Lower leg skin (tissue), 4 donors: ENCODE measurements around the gene FNIP1. TPM values are rescaled to one million over a fixed set of nuclear protein-coding genes. Genes with fewer than 3 reads are reported as not detected.

Experiments
- DNase-seq, 2 donors: peaks; one replicate each; pipeline ENCODE4 v3.0.0-alpha.2; 2019; ENCODE audit warnings: low spot score in 2 of 2
- H3K4me3 ChIP-seq: fragments of 200-600 bp; sonication (generic); 2 replicates; pipeline ENCODE4 v1.5.1; 2017; ENCODE audit warnings: mild to moderate bottlenecking, low read depth; ENCODE audit not compliant: poor library complexity, severe bottlenecking
- CTCF ChIP-seq, 3 donors: fragments of 450-650 bp; IDR thresholded peaks; one replicate each; pipeline ENCODE4 v1.5.1; 2016; ENCODE audit warnings: antibody characterized with exemption in 3 of 3, mild to moderate bottlenecking in 3 of 3, moderate library complexity in 2 of 3
- POLR2A ChIP-seq, 2 donors: fragments of 450-650 bp; IDR thresholded peaks; one replicate each; pipeline ENCODE4 v1.6.1; 2016 to 2017; ENCODE audit warnings: antibody characterized with exemption in 2 of 2, mild to moderate bottlenecking in 1 of 2, moderate library complexity in 1 of 2
- WGBS, 2 donors: methylation state at CpG; one replicate each; pipeline ENCODE4 v1.1.5; 2018; 5-methylcytosine and 5-hydroxymethylcytosine counted together
- intact Hi-C: fragments of 100-400 bp; cut with DNase I; formaldehyde crosslinking; loops from one replicate; pipeline ENCODE4 v1.15.0; 2023; ENCODE audit warnings: low total_unique reads
- total RNA-seq, 4 donors: library from RNA; depleted of rRNA; stranded (reverse); fragments of >200 nt; gene quantifications; one replicate each; pipeline ENCODE4 v1.1.0, GENCODE V29; 2016

FNIP1 gene
- total RNA-seq, 4 donors from 2014 or later = 31.3 to 48.1 (median 36.2) TPM

DNA sequence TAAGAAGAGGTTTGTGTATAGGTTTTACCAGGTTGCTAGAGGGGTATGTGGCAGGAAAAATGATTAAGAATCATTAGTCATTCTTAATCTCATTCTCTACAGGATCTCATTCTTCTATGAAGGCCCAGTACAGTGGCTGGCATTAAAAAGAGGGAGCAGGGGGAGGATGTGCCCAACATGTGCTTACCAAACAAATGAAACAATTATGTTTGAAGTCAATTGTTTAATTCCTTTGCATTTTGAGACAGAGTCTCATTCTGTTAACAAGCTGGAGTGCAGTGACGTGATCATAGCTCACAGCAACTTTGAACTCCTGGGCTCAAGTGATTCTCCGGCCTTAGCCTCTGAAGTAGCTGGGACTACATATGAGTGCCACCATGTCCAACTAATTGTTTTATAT, 23.0 kb downstream of the FNIP1 start:
- 90 to 95% methylated on average over 2 of the region's 2 CpGs for WGBS, 2 donors
- TF ChIP-seq POLR2A (IDR thresholded peaks at IDR 0.05) (no peak), CTCF (IDR thresholded peaks at IDR 0.05) (no peak)
- DNase-seq = no peak
- intact Hi-C loops = no loop called here
- no peak overlapping the region for H3K4me3 ChIP-seq

GRCh38 chr5:131771692-131772091, 25.1 kb downstream of the FNIP1 start:
- no peak for DNase-seq
- WGBS, 2 donors = 87 to 92% methylated on average over 4 of the region's 4 CpGs
- intact Hi-C loops = no loop called here
- TF ChIP-seq POLR2A (IDR thresholded peaks at IDR 0.05) (no peak), CTCF (IDR thresholded peaks at IDR 0.05) (no peak)
- no peak overlapping the region for H3K4me3 ChIP-seq

DNA sequence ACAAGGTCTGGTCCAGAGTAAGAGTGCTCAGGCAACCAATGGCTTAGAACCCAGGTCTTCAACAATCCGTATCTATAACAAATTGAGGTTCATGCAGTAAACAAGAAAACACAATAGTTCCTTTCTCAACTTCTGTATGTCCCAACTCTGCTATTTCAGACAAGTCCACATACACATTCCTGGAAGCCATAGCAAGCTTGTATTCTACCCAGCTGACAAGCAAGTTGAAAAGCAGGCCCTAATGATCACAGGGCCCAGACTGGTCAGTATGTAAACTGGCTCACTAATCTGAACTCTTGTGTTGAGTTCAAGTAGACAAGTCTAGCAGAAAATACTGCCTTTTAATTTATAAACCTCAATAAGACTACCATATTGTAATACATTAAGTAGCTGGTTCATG, 26.9 kb downstream of the FNIP1 start:
- 91% methylated on average over 1 of the region's 1 CpG for WGBS, 2 donors
- TF ChIP-seq POLR2A (IDR thresholded peaks at IDR 0.05) (no peak), CTCF (IDR thresholded peaks at IDR 0.05) (no peak)
- no peak overlapping the region for H3K4me3 ChIP-seq
- intact Hi-C loops = no loop called here
- no peak for DNase-seq

GRCh38 chr5:131769336-131769735, 27.5 kb downstream of the FNIP1 start:
- H3K4me3 ChIP-seq = no peak overlapping the region
- 85 to 96% methylated on average over 1 of the region's 1 CpG for WGBS, 2 donors
- TF ChIP-seq POLR2A (IDR thresholded peaks at IDR 0.05) (no peak), CTCF (IDR thresholded peaks at IDR 0.05) (no peak)
- no peak for DNase-seq
- intact Hi-C loops = no loop called here

DNA sequence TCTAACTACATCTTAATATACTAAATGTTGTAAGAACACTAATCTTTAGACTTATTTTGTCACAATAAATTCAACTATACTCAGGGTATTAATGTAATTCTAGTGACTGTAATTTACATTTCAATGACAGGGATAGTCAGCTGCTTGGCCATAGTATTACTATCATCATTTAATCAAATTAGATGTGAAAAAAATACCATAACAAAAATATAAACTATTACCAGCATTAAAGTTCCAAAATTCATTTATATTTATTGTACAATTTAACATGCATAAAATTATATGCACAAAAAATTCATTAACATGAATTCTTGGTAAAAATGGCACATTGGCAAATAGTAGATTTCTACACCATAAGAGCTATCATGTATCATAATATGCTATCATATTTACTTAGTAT, 28.9 kb downstream of the FNIP1 start:
- DNase-seq = no peak
- no peak overlapping the region for H3K4me3 ChIP-seq
- intact Hi-C loops = no loop called here
- no peak for TF ChIP-seq POLR2A (IDR thresholded peaks at IDR 0.05)
- no peak for TF ChIP-seq CTCF (IDR thresholded peaks at IDR 0.05)

DNA sequence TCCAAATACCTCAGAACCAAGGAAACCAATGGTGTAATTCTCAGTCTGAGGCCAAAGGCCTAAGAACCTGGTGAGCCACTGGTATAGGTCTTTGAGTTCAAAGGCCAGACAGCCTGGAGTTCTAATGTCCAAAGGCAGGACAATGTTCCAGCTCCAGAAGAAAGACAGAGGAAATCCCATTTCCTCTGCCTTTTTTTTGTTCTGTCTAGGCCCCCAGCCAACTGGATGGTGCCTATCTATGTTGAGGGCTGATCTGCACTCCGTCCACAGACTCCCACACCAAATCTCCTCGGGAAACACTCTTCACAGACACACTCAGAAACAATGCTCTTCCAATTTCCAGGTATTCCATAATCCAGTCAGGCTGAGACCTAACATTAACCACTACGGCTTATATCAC, 30.1 kb downstream of the FNIP1 start:
- TF ChIP-seq CTCF (IDR thresholded peaks at IDR 0.05) (no peak), POLR2A (IDR thresholded peaks at IDR 0.05) (no peak)
- WGBS, 2 donors = 89 to 91% methylated on average over 3 of the region's 3 CpGs
- intact Hi-C loops = no loop called here
- no peak overlapping the region for H3K4me3 ChIP-seq
- DNase-seq = no peak
